Esophagus squamous epithelium (tissue), 5 donors: Measurements from ENCODE around the gene EIF4G1. TPM values are rescaled to one million over a fixed set of nuclear protein-coding genes. Genes with fewer than 3 reads are reported as not detected.

Experiments used
- DNase-seq: peaks from one replicate; lab custom pipeline; 2025; lab: John Stamatoyannopoulos, UW
- H3K27ac ChIP-seq, 4 donors: fragments of 200-600 bp; sonication (generic); one replicate each; pipeline ENCODE4 v1.5.1; 2016 to 2019; ENCODE audit warnings: mild to moderate bottlenecking in 1 of 4
- H3K27me3 ChIP-seq, 4 donors: fragments of 200-600 bp; sonication (generic); 1 replicate in 3 of 4; 2 replicates in 1 of 4; pipeline versions ENCODE4 v1.5.1 to v1.6.0; 2017 to 2021; ENCODE audit warnings: antibody characterized with exemption in 1 of 4
- H3K36me3 ChIP-seq, 3 donors: fragments of 200-600 bp; sonication (generic); one replicate each; pipeline ENCODE4 v1.5.1; 2016 to 2019
- H3K4me1 ChIP-seq, 3 donors: fragments of 200-600 bp; sonication (generic); one replicate each; pipeline ENCODE4 v1.5.1; 2017 to 2019
- H3K4me3 ChIP-seq, 4 donors: fragments of 200-600 bp; sonication (generic); 1 replicate in 3 of 4; 2 replicates in 1 of 4; pipeline ENCODE4 v1.5.1; 2016 to 2019; ENCODE audit warnings: mild to moderate bottlenecking in 2 of 4, moderate library complexity in 1 of 4
- H3K9me3 ChIP-seq, 3 donors: fragments of 200-600 bp; sonication (generic); one replicate each; pipeline ENCODE4 v1.5.1; 2016 to 2019
- CTCF ChIP-seq, 6 experiments: fragments of 450-650 bp in 4 of 6; fragments of 200-600 bp in 2 of 6; sonication (generic) in 2 of 6; IDR thresholded peaks; one replicate each; pipeline ENCODE4 v1.5.1; 2016 to 2019; ENCODE audit warnings: antibody characterized with exemption in 6 of 6, mild to moderate bottlenecking in 4 of 6, moderate library complexity in 4 of 6
- POLR2A ChIP-seq, 4 donors: fragments of 450-650 bp; IDR thresholded peaks; one replicate each; pipeline ENCODE4 v1.6.1; 2017; ENCODE audit warnings: antibody characterized with exemption in 4 of 4, mild to moderate bottlenecking in 4 of 4, moderate library complexity in 3 of 4
- WGBS, 2 donors: methylation state at CpG; one replicate each; pipeline ENCODE4 v1.1.5; 2018; 5-methylcytosine and 5-hydroxymethylcytosine counted together
- intact Hi-C: fragments of 100-400 bp; cut with DNase I; formaldehyde crosslinking; loops from one replicate; pipeline ENCODE4 v1.15.0; 2022
- total RNA-seq, 4 donors: library from RNA; depleted of rRNA; stranded (reverse); fragments of >200 nt; gene quantifications; one replicate each; pipeline ENCODE4 v1.1.0, GENCODE V29; 2016
- donor health status: DM: yes; HTN: yes; CAD: no.

EIF4G1 gene
- total RNA-seq, 4 donors from 2014 or later: 272 to 462 (median 352) TPM

DNA sequence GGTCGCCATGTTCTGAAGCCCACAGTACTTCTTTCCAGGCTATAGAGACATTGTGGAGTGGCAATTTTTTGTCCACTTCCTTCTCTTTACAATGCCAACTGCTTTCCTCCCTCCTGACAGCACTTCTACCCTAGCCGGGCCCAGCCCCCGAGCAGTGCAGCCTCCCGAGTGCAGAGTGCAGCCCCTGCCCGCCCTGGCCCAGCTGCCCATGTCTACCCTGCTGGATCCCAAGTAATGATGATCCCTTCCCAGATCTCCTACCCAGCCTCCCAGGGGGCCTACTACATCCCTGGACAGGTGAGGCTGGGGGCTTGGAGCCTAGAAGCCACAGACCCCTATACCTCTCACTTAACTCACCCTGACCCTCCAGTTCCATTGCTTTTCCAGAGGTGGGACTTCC is 2.8 kb downstream of the EIF4G1 start:
- Histone ChIP-seq H3K36me3 (peaks cover 19 to 48% (median 30%) of the 10 kb centered on the region in 3 donors), H3K9me3 (no peaks in the 10 kb centered on the region), H3K27me3 (no peaks in the 10 kb centered on the region), H3K4me3 (peak overlapping the region in 2 of 4 donors; percentile 70 to 94), H3K27ac (peak overlapping the region; percentile 10 to 100 (median 96)), H3K4me1 (peaks cover 36 to 76% (median 55%) of the 10 kb centered on the region in 3 donors)
- no peak for TF ChIP-seq POLR2A (IDR thresholded peaks at IDR 0.05)
- no peak for TF ChIP-seq CTCF (IDR thresholded peaks at IDR 0.05)
- intact Hi-C loops: no loop called here
- WGBS, 2 donors: 34% methylated on average over 5 of the region's 5 CpGs; no CpG with 5 or more reads in 1 of the 2 donors
- DNase-seq: no peak

DNA sequence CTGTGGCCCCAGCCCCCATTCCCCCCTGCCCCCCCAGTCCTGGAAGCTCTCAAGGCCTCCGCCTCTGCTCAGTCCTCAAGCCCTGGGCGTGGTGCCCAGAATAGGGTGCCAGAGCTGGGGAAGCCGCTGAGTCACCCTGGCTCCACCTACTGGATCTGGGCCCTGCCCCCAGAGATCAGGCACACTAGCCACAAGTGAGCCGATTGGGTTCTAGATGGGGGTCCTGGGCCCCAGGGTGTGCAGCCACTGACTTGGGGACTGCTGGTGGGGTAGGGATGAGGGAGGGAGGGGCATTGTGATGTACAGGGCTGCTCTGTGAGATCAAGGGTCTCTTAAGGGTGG is 5.7 kb downstream of the EIF4G1 start:
- intact Hi-C loops: no loop called here
- DNase-seq: peak; percentile 55
- Histone ChIP-seq H3K27me3 (no peaks in the 10 kb centered on the region), H3K36me3 (peaks cover 46 to 76% (median 59%) of the 10 kb centered on the region in 3 donors), H3K4me1 (peaks cover 36 to 74% (median 55%) of the 10 kb centered on the region in 3 donors), H3K4me3 (peak overlapping the region; percentile 23 to 64 (median 50)), H3K9me3 (no peaks in the 10 kb centered on the region), H3K27ac (peak overlapping the region; percentile 92 to 100 (median 98))
- 0% methylated on average over 1 of the region's 4 CpGs; no CpG with 5 or more reads in 1 of the 2 donors for WGBS, 2 donors
- TF ChIP-seq CTCF (IDR thresholded peaks at IDR 0.05) (no peak), POLR2A (IDR thresholded peaks at IDR 0.05) (no peak)

GRCh38 chr3:184321666-184322065 is 7.3 kb downstream of the EIF4G1 start:
- Histone ChIP-seq H3K4me1 (peaks cover 30 to 60% (median 46%) of the 10 kb centered on the region in 3 donors), H3K36me3 (peaks cover 62 to 86% (median 74%) of the 10 kb centered on the region in 3 donors), H3K4me3 (no peak overlapping the region), H3K9me3 (no peaks in the 10 kb centered on the region), H3K27ac (peak overlapping the region in 2 of 4 donors; percentile 55 to 100), H3K27me3 (no peaks in the 10 kb centered on the region)
- TF ChIP-seq POLR2A (IDR thresholded peaks at IDR 0.05) (no peak), CTCF (IDR thresholded peaks at IDR 0.05) (no peak)
- DNase-seq: no peak
- intact Hi-C loops: no loop called here
- WGBS, 2 donors: 100% methylated on average over 2 of the region's 5 CpGs

GRCh38 chr3:184322731-184323487 is 8.5 kb downstream of the EIF4G1 start:
- Histone ChIP-seq H3K9me3 (no peaks in the 10 kb centered on the region), H3K27ac (peak overlapping the region in 2 of 4 donors; percentile 32 to 55), H3K27me3 (no peaks in the 10 kb centered on the region), H3K4me3 (no peak overlapping the region), H3K4me1 (peaks cover 19 to 48% (median 34%) of the 10 kb centered on the region in 3 donors), H3K36me3 (peaks cover 75 to 86% (median 82%) of the 10 kb centered on the region in 3 donors)
- intact Hi-C loops: no loop called here
- 66 to 84% methylated on average over 10 to 12 of the region's 20 CpGs for WGBS, 2 donors
- TF ChIP-seq CTCF (IDR thresholded peaks at IDR 0.05) (no peak), POLR2A (IDR thresholded peaks at IDR 0.05) (no peak)
- DNase-seq: no peak

- peaks cover 76 to 86% (median 82%) of the 10 kb centered on the region in 3 donors for H3K36me3 ChIP-seq
- H3K4me1 ChIP-seq: peaks cover 17 to 44% (median 26%) of the 10 kb centered on the region in 3 donors
- no peak overlapping the region for H3K4me3 ChIP-seq
- H3K9me3 ChIP-seq: no peaks in the 10 kb centered on the region
- peak overlapping the region in 1 of 4 donors; percentile 32 for H3K27ac ChIP-seq
- no peak for DNase-seq
- 80 to 87% methylated on average over 7 to 8 of the region's 8 CpGs for WGBS, 2 donors
- TF ChIP-seq POLR2A (IDR thresholded peaks at IDR 0.05) (no peak), CTCF (IDR thresholded peaks at IDR 0.05) (no peak)
- intact Hi-C loops: no loop called here
- no peaks in the 10 kb centered on the region for H3K27me3 ChIP-seq
Measured at GRCh38 chr3:184323696-184324095, 9.3 kb downstream of the EIF4G1 start.
